NCI-H146 treated with DMSO at 0.1 percent for 48 hours (cell line): Measurements from ENCODE around the gene BRIX1.
"Not testable (repeated sequence)": the region's sequence is repeated elsewhere in the genome, so short reads cannot be mapped to it uniquely, and the experiment has no call there.

Experiments used
- DNase-seq: peaks from one replicate; lab custom pipeline; 2025; ENCODE audit not compliant: unreplicated experiment; lab: John Stamatoyannopoulos, UW

Gene BRIX1

DNA sequence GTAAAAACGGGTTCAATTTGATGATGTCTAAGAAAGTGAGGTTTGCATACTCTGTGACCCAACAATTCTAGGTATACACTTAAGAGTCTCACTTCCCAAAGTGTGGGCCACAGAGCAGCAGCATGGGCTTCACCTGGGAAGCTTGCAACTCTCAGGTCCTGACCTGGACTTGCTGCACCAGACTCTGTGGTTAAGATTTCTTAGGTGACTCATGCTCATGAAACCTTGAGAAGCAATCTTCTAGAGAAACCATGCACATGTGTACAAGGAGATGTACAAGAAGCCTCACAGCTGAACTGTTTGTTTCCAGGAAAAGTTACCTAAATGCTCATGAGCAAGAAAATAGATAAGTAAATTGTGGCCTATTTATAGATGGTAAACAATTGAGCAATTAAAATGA lies 43.8 kb downstream of the BRIX1 start:
- no peak for DNase-seq

- DNase-seq, result no peak
These were observed 52.0 kb downstream of the BRIX1 start for GRCh38 chr5:34967540-34967939.

DNA sequence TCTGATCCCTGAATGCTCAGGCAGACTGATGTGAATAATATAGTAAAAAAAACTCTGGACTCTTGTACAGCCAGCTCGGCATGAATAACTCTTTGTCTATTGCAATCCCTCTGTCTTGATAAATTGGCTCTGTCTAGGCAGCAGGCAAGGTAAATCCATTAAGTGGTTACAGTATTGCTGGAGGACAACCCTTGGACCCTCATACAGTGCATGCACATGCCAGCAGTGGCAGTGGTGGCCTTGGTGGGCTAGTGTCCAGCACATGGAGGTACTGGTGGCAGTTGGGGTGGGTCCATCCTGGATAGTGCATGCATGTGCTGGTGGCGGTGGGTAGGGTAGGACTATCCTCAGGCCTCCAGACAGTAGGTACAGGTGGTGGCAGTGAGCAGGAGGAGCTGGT lies 52.7 kb downstream of the BRIX1 start:
- DNase-seq, result no peak

DNA sequence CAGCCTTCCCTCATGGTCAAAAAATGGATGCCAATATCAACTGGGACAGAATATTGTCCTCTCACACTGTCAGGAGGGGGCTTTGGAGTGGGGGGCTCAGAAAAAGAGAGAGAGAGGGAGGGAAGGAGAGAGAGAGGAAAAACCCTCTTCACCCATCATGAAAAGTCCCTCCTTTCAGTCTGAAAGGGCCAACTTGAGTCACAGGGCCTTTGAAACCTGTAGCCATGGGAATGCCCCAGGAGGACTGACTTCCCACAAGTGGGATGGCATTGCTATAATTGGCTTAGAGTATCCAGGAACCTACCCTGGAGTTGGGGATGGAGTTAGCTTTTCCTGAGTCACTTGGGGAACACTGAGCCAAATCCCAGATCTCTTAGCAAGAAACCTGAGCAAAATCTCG lies 55.0 kb downstream of the BRIX1 start:
- no peak for DNase-seq

DNA sequence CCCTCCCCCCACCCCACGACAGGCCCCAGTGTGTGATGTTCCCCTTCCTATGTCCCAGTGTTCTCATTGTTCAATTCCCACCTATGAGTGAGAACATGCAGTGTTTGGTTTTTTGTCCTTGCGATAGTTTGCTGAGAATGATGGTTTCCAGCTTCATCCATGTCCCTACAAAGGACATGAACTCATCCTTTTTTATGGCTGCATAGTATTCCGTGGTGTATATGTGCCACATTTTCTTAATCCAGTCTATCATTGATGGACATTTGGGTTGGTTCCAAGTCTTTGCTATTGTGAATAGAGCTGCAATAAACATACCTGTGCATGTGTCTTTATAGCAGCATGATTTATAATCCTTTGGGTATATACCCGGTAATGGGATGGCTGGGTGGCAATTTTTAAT lies 56.1 kb downstream of the BRIX1 start:
- DNase-seq, result not testable (repeated sequence)
